C4-2B (cell line): Measurements from ENCODE around the gene TLR4.

Experiments used
- CTCF ChIP-seq: fragments of 450-650 bp; conservative IDR thresholded peaks from 2 replicates; pipeline ENCODE4 v1.5.1; 2017; ENCODE audit warnings: mild to moderate bottlenecking
- ZFX ChIP-seq: fragments of 450-650 bp; IDR thresholded peaks from 2 replicates; pipeline ENCODE4 v1.6.1; 2017

- no peak for TF ChIP-seq CTCF
- TF ChIP-seq ZFX: no peak
Observed at GRCh38 chr9:117768750-117769395, 64.7 kb downstream of the TLR4 start.
